NT2/D1 (cell line): ENCODE data around the gene PLCB1.

ENCODE experiments used
- DNase-seq: peaks from one replicate; pipeline ENCODE4 v3.0.0-alpha.2; 2011; ENCODE audit warnings: low read depth, low spot score
- H3K27me3 ChIP-seq: 2 replicates; pipeline ENCODE4 v1.6.0; 2011; ENCODE audit warnings: mild to moderate bottlenecking; ENCODE audit not compliant: insufficient read length, insufficient read depth
- H3K36me3 ChIP-seq: 2 replicates; pipeline ENCODE4 v1.6.1; 2011; ENCODE audit warnings: mild to moderate bottlenecking, low read length, mixed read lengths; ENCODE audit not compliant: insufficient read depth, insufficient read length
- H3K4me1 ChIP-seq: 2 replicates; pipeline ENCODE4 v1.5.1; 2011; ENCODE audit not compliant: insufficient read depth, insufficient read length
- H3K4me3 ChIP-seq: 2 replicates; pipeline ENCODE4 v1.5.1; 2011; ENCODE audit warnings: low read depth; ENCODE audit not compliant: insufficient read length
- H3K9ac ChIP-seq: 2 replicates; pipeline ENCODE4 v1.6.0; 2011; ENCODE audit warnings: low read depth; ENCODE audit not compliant: insufficient read length
- H3K9me3 ChIP-seq: 2 replicates; pipeline ENCODE4 v1.5.1; 2011; ENCODE audit warnings: mild to moderate bottlenecking, low read length; ENCODE audit not compliant: insufficient read depth
- SUZ12 ChIP-seq: IDR thresholded peaks from 2 replicates; pipeline ENCODE4 v1.6.1; 2011; ENCODE audit not compliant: insufficient read length, insufficient read depth; ENCODE audit errors: extremely low read depth
- YY1 ChIP-seq: IDR thresholded peaks from 2 replicates; pipeline ENCODE4 v1.6.1; 2011; ENCODE audit not compliant: insufficient read length, insufficient read depth
- ZNF274 ChIP-seq: IDR thresholded peaks from 2 replicates; pipeline ENCODE4 v1.6.1; 2011; ENCODE audit warnings: mild to moderate bottlenecking, low read depth, low read length

The PLCB1 gene

DNA sequence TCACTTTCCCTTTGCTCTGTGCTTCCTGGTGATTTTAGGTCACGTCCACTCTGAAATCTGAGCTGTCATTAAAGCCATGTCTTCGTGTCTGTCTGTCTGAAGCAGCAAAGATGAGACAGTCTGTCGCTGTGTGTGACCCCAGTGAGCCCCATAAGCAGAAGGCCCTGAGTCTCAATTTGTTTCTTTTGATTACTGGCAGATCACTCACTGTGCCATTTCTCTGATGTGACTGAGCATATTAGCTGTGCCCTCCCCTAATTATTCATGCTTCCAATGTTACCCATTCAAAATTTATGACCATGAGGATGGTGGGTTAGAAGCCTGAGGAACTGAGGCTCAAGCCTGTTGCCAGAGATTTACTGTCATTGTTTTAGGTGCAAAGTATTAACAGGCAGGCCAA is 117.6 kb downstream of the PLCB1 start:
- Histone ChIP-seq H3K9ac (no peak overlapping the region), H3K4me1 (no peaks in the 10 kb centered on the region), H3K9me3 (no peaks in the 10 kb centered on the region), H3K27me3 (no peaks in the 10 kb centered on the region), H3K36me3 (no peaks in the 10 kb centered on the region), H3K4me3 (no peak overlapping the region)
- no peak for DNase-seq
- TF ChIP-seq SUZ12 (no peak), ZNF274 (no peak), YY1 (no peak)

DNA sequence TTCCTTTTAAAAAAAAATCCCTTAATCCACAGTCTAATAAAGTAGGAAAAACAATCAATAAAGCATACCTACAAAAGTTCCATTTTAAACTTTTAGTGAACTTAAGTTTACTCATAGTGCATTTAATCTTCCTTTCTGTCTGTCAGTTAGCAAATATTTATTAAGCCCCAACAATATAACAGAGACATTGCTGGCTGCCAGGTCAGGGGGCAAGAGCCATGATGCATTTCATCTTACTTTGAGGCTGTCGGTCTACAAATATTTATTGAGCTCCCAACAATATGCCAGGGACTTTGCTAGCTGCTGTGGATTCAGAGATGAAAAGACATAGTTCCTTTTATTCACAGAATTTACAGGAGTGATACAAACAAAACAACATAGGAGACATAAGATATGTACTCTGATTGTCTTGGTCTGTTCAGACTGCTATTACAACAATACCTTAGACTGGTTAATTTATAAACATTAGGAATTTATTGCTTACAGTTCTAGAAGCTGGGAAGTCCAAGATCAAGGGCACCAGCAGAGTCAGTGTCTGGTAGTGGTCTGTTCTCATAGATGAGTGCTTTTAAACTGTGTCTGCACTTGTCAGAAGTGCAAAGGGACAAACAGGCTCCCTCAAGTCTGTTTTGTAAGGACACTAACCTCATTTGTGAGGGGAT is 118.6 kb downstream of the PLCB1 start:
- no peak for TF ChIP-seq ZNF274
- TF ChIP-seq SUZ12 = no peak
- TF ChIP-seq YY1 = no peak
- H3K27me3 ChIP-seq = no peaks in the 10 kb centered on the region
- no peak for DNase-seq
- H3K4me1 ChIP-seq = no peaks in the 10 kb centered on the region
- no peaks in the 10 kb centered on the region for H3K36me3 ChIP-seq
- no peak overlapping the region for H3K9ac ChIP-seq
- no peak overlapping the region for H3K4me3 ChIP-seq
- H3K9me3 ChIP-seq = no peaks in the 10 kb centered on the region

DNA sequence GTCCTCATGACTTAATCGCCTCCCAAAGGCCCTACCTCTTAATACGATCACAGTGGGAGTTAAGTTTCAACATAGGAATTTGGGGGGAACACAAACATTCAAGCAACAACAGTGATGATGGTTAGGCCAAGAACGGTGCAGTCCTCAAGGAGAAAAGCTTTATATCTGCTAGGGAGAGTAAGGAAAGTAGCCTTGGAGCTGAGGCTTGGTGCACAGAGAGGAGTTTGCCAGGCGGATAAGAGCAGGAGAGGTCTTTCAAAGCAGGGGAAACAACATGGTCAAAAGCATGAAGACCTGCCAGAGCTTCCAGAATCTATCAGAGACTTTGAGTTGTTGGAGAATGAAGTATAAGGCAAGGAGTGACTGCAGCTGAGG is 119.1 kb downstream of the PLCB1 start:
- Histone ChIP-seq H3K4me1 (no peaks in the 10 kb centered on the region), H3K36me3 (no peaks in the 10 kb centered on the region), H3K27me3 (no peaks in the 10 kb centered on the region), H3K4me3 (no peak overlapping the region), H3K9me3 (no peaks in the 10 kb centered on the region), H3K9ac (no peak overlapping the region)
- no peak for DNase-seq
- TF ChIP-seq SUZ12 = no peak
- TF ChIP-seq YY1 = no peak
- TF ChIP-seq ZNF274 = no peak

DNA sequence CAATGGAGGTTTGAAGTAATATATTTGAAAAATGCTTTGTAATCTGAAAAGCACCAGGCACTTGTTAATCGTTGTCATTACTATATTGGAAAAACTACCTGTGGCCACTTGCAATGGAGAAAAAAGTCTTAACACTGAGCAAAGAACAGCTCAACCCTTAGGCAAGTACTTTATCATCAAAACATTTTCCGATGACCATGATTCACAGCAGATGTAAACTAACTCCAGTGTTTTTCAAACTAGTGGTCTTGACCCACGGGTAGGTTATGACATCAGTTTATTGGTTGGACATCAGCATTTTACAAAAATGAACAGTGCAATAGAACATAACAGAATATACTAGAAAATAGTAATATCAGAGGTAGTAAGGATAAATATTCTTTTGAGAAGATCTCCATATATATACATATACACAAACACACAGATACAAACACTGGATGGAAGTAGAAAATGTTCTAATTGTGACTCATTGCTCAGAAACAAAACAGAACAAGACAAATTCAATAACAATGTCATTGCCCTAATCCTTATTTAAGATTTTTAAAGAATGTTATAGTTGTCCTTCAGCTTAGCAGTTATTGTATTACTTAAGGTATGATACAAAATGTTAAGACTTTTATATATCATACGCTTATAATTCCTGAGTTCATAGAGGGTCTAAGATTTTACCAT is 123.0 kb downstream of the PLCB1 start:
- H3K27me3 ChIP-seq = no peaks in the 10 kb centered on the region
- H3K4me1 ChIP-seq = no peaks in the 10 kb centered on the region
- no peaks in the 10 kb centered on the region for H3K36me3 ChIP-seq
- H3K9ac ChIP-seq = no peak overlapping the region
- H3K4me3 ChIP-seq = no peak overlapping the region
- no peak for DNase-seq
- TF ChIP-seq YY1 (no peak), ZNF274 (no peak), SUZ12 (no peak)
- no peaks in the 10 kb centered on the region for H3K9me3 ChIP-seq

GRCh38 chr20:8255945-8256632 is 124.0 kb downstream of the PLCB1 start:
- no peak for TF ChIP-seq ZNF274
- no peak for TF ChIP-seq SUZ12
- TF ChIP-seq YY1 = no peak
- no peaks in the 10 kb centered on the region for H3K9me3 ChIP-seq
- no peak overlapping the region for H3K4me3 ChIP-seq
- no peak overlapping the region for H3K9ac ChIP-seq
- H3K4me1 ChIP-seq = no peaks in the 10 kb centered on the region
- no peaks in the 10 kb centered on the region for H3K36me3 ChIP-seq
- DNase-seq = no peak
- no peaks in the 10 kb centered on the region for H3K27me3 ChIP-seq

- Histone ChIP-seq H3K9me3 (no peaks in the 10 kb centered on the region), H3K4me1 (no peaks in the 10 kb centered on the region), H3K9ac (no peak overlapping the region), H3K36me3 (no peaks in the 10 kb centered on the region), H3K4me3 (no peak overlapping the region), H3K27me3 (no peaks in the 10 kb centered on the region)
- DNase-seq = no peak
- TF ChIP-seq ZNF274 = no peak
- TF ChIP-seq YY1 = no peak
- TF ChIP-seq SUZ12 = no peak
Measured at GRCh38 chr20:8260837-8261251, 128.8 kb downstream of the PLCB1 start.

GRCh38 chr20:8262721-8263120 is 130.7 kb downstream of the PLCB1 start:
- DNase-seq = no peak
- no peaks in the 10 kb centered on the region for H3K4me1 ChIP-seq
- no peaks in the 10 kb centered on the region for H3K36me3 ChIP-seq
- TF ChIP-seq SUZ12 (no peak), ZNF274 (no peak), YY1 (no peak)
- no peaks in the 10 kb centered on the region for H3K27me3 ChIP-seq
- no peak overlapping the region for H3K4me3 ChIP-seq
- no peaks in the 10 kb centered on the region for H3K9me3 ChIP-seq
- no peak overlapping the region for H3K9ac ChIP-seq

- Histone ChIP-seq H3K36me3 (no peaks in the 10 kb centered on the region), H3K9ac (no peak overlapping the region), H3K4me1 (no peaks in the 10 kb centered on the region), H3K27me3 (no peaks in the 10 kb centered on the region), H3K9me3 (no peaks in the 10 kb centered on the region), H3K4me3 (no peak overlapping the region)
- TF ChIP-seq YY1 (no peak), SUZ12 (no peak), ZNF274 (no peak)
- no peak for DNase-seq
Measured at GRCh38 chr20:8265588-8265987, 133.5 kb downstream of the PLCB1 start.
